HG02610 (cell line): ENCODE results near the gene SLC24A3.
"Not testable (repeated sequence)": the region's sequence is repeated elsewhere in the genome, so short reads cannot be mapped to it uniquely, and the experiment has no call there.

ENCODE experiments used
- ATAC-seq: cut with Tn5 transposase; IDR thresholded peaks from one replicate; pipeline ENCODE4 v1.9.1; 2021; ENCODE audit warnings: mild to moderate bottlenecking, moderate library complexity; ENCODE audit not compliant: unreplicated experiment

The SLC24A3 gene

DNA sequence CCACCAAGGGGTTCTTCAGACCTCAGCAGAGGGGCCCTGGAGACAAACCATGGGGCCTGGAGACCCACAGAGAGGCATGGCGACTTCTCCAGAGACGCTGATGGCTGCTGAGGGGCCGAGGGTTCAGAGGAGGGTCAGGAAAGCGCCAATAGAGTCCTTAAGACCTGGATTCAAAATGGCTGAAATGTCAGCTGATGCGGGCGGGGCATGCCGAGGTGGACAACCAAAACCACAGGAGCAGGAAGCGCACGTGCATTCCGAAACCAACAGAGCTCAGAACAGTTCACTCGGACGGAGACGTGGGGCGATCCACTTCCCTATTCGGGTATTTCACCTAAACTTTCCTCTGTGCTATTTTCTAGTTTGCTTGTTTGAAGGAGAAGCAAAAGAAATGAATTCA is 445.7 kb downstream of the SLC24A3 start:
- no peak for ATAC-seq

DNA sequence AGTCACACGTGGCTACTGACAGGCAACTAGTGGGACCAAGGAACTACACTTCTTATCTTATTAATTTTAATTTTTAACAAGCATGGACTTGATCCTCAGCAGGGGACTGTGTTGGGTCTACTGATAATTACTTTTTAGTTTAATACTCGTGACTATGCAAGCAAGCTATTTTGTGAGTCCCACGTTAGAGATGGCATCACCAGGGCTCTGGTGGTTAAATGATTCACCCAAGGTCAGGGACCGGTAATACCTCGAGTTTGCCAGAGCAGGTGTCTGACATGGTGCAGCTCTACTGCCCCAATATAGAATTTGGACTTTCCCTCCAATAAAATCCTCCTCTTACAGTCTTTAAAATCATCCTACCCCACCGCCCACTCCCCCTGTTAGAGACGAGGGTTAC is 447.0 kb downstream of the SLC24A3 start:
- peak; percentile 53 for ATAC-seq

DNA sequence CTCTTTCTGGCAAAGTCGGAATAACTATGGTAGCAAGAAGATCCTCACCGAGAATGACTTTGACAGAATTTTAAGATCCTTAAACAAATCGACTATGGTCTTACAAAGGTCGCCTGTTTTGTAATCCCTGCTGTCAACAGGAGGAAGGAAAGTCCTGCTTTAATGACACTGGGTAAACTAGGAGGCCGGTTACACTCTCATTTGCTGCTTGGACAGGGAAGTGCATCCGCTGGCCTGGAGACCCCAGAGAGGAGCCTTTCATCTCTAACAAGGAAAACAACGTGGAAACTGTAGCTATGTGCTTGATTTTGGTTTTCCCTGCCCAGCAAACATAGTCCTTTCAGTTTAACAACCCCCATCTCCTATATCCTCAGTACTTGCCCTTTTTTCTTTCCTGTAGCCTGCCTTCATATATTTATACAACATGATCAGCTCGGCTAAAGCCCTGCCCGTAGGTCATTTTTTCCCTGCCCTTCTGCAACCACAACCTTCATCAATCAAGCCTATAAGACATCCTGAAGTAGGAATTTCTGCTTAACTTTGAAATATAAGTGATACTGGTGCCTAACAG is 448.5 kb downstream of the SLC24A3 start:
- ATAC-seq, result no peak

DNA sequence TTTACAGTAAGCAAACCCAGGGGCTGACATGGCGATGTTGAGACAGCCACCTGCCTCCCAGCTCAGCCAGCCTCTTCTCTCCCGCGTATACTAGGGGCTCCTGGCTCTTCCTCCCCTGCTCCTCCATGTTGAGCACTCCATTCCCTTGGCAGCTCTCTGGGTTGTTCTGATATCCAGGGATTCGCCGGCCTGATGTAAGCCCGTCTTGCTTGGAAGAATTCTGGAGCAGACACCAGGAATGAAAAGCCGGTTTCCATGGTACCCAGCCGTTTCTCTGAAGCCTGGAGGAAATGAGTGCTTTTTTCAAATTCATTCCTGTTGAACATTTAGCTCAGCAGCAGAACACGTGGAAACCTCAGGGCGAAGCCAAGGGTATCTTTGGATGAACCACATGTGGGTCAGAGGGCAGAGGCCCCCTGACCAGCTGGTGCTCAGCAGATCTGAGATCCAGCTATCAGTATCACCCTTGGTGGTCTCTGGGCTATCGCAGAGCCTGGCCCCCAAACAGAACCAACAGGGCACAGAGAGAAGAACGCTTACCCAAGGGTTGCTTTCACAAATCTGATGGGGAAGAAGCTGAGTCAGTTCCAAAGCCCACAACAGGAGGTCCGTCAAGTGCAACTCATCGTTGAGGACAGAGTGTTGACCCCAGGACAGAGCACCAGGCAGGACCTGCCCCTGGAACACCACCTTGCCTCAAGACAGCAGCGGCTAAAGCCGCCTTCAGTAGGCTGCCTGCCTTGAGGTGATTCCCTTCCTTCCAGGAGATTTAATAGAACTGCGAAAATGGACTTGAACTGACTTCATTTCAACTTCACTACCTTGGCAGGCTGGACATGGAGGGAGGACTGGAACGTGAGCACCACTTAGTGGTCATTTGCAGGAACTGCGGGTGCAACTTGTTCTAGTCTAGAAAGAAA is 449.5 kb downstream of the SLC24A3 start:
- ATAC-seq, result no peak

DNA sequence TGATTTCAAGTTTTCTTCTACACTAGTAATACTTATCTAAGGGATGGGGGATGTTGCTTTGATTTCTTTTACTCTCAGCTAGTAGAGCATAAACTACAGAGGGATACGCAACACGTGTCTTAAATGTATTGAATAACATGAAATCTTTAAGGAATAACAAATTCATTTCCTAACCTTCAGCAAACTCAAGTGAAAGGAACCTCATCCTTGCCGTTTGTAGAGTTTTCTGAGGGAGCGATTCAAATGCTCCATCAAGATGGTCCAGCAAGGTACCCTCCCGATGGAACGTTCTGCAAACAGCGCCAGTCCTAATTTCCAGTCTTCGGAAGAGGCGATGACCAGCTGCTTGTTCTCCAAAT is 450.2 kb downstream of the SLC24A3 start:
- no peak for ATAC-seq

DNA sequence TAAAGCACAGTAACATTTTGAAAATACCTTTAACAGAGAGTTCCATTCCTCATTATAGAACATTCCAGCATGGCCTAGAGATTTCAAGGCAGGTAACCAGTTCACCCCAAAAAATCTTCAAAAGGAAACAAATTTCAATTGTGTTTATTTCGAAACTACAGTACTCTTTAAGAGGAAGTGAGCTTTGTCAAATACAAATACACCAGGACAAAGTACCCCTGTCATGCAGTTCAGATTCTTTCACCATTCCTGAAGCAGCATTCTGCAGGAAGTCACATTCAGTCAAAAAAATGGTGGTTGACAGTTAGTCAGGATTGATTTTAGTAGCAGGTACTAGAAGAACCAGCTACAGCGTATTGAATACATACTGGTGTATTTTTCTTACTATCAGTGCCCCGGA is 456.0 kb downstream of the SLC24A3 start:
- no peak for ATAC-seq

DNA sequence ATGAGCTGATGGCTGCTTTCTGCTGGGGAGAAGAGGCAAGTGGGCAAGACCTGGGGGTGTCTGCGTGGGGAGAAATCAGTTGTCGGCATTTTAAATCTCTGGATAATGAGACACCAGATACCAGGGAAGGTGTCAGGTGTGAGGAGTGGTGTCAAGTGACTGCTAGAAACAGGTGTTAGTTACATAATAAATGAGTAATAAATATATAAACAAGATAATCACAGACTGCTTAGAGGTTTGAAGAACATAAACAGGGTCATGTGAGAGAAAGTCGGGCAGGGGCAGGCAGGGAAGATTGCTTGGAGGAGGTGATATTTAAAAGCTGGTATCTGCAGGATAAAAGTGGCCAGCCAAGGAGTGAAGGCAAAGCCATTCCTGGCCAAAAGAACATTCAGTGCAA is 458.4 kb downstream of the SLC24A3 start:
- no peak for ATAC-seq

DNA sequence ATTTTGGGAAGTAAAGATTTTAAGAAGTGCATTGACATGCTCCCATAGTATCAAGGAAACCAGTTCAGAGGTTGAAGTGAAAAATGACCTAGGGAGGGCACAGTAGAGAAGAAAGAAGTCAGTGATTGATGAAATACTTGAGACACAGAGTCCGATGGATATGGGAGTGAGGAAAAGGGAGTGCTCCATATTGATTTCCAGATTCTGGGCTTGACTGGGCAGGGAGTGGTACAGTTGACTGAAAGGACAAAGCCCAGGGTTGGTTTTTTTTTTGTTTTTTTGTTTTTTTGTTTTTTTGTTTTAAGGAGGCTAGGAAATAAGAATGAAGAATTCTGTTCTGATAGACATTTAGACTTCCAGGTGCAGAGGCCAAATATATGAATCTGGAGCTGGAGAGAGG is 458.9 kb downstream of the SLC24A3 start:
- no peak for ATAC-seq

DNA sequence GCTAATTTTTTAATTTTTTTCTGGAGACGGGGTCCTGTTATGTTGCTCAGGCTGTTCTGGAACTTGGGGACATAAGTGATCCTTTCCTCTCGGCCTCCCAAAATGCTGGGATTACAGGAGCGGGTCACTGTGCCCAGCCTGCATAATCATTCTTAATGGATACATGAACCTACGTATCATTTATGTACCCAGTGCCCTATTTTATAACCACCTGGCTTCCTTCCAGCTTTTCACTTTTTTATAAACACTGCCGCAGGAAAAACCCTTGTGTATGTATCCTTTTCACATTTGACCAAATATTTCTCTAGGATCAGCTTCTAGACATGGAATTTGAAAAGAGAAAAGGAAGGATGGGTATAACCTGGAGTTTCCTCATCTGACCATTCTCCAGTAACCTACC is 460.1 kb downstream of the SLC24A3 start:
- no peak for ATAC-seq

DNA sequence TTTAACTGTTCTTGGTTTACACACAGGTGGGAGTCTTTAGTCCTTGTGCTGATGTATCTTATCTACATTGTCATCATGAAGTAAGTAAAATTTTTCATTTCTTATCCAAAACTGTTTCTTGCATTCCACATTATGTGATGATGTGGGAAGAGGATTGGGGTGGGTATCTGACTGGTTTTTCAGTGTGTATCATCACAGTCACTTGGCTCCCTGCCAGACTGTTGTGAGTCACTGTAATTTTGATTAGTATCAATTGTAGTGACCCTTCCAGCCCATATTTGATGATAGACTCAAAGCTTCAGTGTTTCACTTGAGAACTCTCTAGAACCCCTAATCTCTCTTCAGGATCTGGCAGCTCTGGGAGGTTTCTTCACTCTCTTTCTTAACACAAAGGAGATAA is 461.1 kb downstream of the SLC24A3 start:
- ATAC-seq, result no peak

DNA sequence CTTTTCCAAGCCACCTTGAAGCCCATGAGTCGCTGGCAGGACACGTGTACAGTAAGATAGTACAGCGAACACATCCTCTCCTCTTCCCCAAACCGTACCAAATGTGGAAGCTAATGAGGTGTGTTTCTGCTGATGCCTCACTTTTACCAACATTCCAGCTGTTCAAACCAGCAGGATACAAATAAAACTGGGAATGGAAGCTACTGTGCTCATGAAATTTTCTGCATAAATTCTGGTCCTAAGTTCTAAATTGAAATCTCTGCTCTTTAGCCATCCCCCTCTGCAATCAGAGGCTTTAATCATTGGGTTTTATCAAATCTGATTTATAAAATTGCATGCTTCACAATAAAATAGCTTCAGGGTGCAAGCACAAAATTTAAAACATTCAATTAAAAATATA is 463.8 kb downstream of the SLC24A3 start:
- ATAC-seq, result no peak

DNA sequence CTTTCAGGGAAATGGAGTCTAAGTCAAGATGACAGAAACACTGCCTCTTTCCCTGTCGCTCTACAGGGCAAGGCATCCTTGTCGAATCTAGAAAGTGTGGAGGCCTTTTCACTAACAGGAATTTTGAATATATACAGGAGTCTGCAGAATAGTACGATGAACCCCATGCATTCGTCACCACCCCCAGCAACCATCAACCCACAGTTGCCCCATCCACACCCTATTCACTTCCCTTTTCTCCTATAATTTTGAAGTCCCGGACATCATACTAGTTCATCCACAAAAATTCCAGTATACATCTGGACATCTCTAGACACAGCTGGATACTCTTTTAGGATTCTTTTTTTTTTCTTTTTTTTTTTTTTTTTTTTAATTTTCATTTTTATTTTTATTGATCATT is 464.9 kb downstream of the SLC24A3 start:
- no peak for ATAC-seq

DNA sequence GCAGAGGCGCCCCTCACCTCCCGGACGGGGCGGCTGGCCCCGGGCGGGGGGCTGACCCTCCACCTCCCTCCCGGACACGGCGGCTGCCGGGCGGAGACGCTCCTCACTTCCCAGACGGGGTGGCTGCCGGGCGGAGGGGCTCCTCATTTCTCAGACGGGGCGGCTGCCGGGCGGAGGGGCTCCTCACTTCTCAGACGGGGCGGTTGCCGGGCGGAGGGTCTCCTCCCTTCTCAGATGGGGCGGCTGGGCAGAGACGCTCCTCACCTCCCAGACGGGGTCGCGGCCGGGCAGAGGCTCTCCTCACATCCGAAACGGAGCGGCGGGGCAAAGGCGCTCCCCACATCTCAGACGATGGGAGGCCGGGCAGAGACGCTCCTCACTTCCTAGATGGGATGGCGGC is 466.1 kb downstream of the SLC24A3 start:
- not testable (repeated sequence) for ATAC-seq

DNA sequence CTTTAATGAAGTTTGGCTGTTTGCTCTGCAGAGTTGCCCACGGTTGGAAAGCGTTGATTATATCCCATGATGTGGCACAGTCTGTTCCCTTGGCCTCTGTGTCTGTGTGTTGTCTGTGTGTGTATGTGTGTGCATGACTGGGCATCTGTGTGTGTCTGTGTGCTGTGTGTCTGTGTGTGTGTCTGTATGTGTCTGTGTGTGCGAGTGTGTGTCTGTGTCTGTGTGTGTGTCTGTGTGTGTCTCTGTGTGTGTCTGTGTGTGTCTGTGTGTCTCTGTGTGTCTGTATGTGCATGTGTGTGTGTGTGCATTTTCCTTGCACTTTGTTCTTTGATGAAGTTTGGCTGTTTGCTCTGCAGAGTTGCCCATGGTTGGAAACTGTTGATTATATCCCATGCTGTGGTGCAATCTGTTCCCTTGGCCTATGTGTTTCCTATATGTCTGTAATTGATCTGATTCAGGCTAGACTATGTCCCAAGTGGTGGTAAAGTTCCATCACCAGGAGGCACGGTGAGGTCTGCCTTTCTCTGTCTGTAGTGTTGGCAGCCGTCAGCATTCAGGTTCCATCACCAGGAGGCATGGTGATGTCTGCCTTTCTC is 467.6 kb downstream of the SLC24A3 start:
- ATAC-seq, result no peak

DNA sequence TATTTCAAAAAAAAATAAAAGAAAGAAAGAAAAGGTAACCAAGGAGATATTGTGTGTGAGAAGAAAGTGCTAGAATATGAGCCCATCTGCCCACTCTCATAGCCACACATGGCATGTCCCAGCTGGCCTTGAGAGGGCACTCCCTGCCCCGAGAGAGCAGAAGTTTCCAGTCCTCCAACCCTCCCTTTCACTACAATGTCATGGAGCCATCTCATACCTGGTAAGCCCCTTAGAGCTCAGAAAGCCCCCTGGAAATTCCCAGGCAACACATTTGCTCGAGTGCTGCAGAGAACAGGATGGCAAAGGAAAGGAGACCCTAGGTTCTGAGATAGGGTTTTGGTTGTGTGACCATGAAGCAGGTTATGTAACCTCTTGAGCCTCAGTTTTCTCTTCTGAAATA is 469.8 kb downstream of the SLC24A3 start:
- ATAC-seq, result no peak

DNA sequence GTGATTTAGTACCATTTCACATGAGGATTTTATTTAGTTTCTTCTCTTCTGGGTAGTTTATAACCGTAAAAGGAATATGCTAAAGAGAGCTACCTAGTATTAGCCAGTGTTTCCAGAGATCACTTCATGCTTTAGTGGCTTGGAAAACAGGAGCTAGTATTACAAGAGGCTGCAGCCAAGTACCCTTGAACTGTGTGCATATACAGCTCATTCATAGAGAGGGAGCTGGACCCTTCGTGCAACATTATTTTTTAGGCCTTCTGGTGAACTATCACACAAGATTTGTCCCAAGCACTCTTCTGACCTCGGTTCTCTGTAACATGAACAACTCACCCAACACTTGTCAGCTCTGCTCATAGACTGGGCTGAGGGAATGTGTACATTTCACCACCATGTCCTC is 470.7 kb downstream of the SLC24A3 start:
- no peak for ATAC-seq

DNA sequence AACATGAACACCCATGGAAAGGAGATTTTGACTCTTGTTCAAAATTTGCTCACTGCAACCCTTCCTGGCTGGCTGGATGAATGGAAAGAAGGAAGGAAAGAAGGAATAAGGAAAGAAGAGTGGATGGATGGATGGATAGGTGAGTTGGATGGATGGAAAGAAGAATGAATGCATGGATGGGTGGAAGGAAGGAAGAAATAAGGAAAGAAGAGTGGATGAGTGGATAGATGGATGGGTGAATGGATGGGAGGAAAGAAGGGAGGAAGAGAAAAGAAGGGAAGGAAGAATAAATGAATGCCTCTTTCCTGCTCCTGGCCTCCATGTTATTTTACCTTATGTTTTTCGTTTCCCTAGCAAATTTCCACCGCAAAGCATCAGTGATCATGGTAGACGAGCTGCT is 471.4 kb downstream of the SLC24A3 start:
- no peak for ATAC-seq

DNA sequence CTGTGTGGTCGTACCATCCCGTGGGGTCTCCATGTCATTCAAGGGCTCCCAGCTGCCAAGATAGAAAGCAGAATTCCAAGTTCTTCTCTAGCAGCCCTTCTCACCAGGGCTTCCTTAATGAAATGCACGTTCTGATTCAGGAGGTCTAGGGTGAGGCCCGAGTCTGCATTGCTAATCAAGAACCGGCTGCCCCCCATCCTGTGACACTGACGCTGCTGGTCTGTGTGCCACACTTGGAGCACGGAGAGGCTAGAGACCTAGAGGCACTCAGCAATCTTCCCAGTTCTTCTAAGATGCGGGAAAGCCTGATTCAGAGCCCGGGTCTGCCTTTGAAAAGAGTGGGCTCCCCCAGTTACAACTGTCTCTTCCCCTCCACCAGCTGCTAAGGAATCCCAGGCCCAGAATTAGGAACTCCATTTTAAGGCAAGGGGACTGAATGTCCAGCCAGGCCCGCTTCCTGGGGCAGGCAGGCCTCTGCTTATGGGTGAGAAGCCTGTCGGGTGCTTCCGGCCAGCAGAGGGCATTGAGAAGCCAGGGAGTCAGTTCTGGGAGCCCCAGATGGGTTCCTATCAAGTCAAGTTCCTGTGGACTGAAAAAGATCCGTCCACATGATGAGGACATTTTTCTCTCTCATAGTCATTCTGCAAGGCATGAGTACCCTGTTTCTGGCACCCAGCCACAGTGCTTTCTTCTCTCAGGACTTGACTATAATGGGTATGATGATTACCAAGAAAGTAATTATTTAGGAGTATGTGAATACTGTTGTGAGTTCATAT is 475.8 kb downstream of the SLC24A3 start:
- ATAC-seq, result no peak

DNA sequence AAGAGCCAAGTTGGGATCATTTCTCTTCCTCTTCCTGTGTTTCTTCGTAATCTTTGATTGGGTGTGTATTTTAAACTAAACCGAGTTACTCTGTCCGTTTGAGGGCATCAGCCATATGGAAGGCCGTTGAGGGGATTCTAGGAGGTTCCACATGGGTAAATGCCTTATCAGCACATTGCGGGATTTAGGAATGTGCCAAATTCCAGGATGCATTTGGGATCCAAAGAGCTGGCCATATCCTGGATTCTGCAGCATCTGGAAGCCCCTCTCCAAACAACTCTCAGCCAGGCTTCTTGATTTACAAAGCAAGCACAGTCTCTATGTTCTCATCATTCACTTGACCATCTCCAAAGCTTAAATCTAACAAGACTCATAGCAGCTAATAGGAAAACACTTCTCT is 478.0 kb downstream of the SLC24A3 start:
- no peak for ATAC-seq

DNA sequence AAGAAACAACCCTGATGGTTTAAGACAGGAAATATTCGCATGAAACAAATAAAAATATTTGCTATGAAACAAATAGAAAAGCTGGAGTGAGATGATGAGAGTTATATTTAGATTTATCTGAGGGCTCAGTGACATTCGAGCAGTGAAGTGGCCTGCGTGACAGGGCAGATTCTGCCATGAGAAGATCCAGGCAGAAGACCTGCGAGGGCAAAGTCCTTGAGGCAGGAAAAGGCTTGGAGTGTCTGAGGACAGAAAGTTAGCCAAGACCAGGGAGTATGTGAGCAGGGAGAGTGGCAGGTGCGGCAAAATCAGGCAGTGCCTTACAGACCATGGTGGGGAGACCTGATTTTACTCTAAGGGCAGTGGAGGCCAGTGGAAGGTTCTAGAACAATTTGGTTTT is 478.7 kb downstream of the SLC24A3 start:
- no peak for ATAC-seq

DNA sequence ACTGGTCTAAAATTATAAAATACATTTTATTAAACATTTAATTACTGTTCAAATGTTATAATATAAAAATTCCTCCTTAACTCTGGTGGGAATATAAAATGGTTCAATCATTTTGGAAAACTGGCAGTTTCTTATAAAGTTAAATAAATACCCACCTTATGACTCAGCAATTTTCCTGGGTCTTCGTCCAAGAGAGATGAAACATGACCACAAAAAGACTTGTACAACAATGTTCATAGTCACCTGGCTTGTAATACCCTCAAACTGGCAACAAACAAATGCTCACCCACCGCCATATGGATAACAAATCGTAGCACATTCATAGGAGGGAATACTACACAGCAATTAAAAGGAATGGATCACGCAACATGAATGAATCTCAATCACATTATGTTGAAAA is 479.7 kb downstream of the SLC24A3 start:
- ATAC-seq, result no peak
